Right lung (tissue), 5 donors: ENCODE data around the gene TBRG4. TPM values are rescaled to one million over a fixed set of nuclear protein-coding genes. Genes with fewer than 3 reads are reported as not detected.

Experiments used
- DNase-seq, 2 donors: peaks; one replicate each; pipeline ENCODE4 v3.0.0-alpha.2; 2013
- polyA plus RNA-seq, 5 donors: library from polyadenylated mRNA; unstranded; fragments of 120-200 nt; gene quantifications; one replicate each; pipeline versions ENCODE4 v1.2.1 to v1.2.3, GENCODE V29; 2013; ENCODE audit warnings: inconsistent platforms in 1 of 5, low replicate concordance in 1 of 5; ENCODE audit not compliant: insufficient read length in 5 of 5, insufficient read depth in 1 of 5

TBRG4 gene
- polyA plus RNA-seq, 5 donors: 36.7 to 51.1 (median 44.9) TPM

- DNase-seq: no peak
Observed at GRCh38 chr7:45057878-45058277, 53.6 kb downstream of the TBRG4 start.

GRCh38 chr7:45055594-45056219 lies 55.8 kb downstream of the TBRG4 start:
- no peak for DNase-seq

DNA sequence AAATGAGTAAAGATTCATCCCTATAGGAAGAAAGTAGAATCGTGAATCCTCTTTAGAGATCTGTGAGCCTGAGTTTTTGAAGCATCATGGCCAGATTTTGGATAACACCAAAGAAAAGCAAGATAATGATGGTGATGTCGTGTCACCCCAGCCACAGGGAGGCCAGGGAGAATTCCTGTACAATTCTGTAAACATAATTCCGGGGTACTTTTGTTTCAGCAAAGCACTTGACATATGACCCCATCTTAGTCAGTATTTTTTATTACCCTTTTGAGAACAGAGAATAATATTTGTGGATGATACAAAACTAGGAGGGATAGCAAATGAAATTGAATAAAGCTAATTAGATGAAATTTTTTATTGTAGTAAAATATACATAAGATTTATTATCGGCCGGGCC lies 56.5 kb downstream of the TBRG4 start:
- DNase-seq: no peak

DNA sequence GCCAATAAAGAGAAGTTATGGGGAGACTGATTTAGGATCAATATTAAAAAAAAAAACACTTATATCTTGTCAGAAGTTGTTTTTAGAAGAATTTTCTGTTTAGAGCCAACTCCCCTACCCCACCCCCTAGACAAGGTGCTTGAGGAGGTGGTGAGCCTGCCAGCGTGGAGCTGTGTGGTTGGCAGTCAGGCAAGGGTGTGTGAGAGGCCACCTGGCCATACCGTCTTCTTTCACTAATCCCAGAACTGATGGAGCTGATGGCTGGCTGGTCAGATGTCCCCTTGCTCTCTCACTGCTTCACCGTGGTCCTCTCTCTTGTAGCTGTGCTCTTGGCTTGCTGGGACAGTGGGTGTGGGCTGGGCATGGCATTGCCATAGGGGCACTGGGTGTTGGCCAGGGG lies 57.1 kb downstream of the TBRG4 start:
- DNase-seq: no peak

DNA sequence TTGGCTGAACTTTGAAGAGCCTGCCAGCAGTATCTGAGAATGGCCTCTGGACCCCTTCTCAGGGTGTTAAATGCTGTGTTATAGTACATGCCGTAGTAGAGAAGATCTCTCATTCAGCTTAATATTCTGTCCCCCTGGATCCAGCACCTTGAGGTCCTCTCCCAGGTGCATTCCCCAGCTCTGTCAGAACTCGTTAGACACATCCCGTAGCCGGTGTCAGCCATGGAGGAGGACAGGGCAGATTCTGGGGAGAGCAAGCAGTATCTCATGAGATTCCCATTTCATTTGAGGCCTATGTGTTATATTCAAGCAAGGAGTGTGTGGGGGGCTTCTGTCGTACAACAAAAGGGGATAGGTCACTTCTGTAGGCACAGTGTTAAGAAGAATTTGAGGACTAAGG lies 57.6 kb downstream of the TBRG4 start:
- no peak for DNase-seq

GRCh38 chr7:45053401-45053800 lies 58.1 kb downstream of the TBRG4 start:
- no peak for DNase-seq

DNA sequence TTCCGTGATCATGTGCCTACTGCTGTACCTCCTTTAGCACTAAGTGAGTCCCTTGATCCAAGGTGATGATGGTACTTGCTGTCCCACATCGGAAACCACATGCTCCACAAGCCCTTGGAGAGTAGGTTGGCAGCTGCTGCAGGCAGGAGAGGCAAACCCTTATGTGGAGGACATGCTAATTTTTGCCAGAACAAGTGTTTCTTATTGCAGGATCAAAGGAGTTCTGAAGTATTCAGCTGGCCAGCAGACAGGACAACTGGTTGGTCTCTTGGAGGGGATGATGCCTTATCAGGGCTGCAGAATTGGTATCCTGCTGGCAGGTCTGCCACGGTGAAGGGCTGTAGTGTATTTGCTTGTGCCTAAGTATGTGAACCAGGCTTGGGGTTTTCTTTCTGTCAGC lies 59.5 kb downstream of the TBRG4 start:
- DNase-seq: peak; percentile 3 to 13

DNA sequence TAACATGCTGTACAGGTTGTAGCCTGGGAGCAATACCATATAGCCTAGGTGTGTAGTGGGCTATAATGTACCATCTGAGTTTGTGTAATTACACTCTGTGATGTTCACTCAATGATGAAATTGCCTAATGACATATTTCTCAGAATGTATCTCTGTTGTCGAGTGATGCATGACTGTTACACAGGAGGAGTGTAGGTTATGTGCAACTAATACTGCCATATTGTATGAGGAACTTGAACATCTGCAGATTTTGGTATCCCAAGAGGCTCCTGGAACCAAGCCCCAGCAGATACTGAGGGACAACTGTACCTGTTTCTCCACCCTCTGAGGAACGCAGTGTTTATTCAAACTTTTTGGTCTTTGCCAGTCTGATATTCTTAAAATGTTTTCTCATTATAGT lies 61.3 kb downstream of the TBRG4 start:
- no peak for DNase-seq

Other genes starting within 250 kb of the TBRG4 start
- 10 to 100 TPM; 23.8 to 37.9 (median 32.5) TPM for gene PURB, start 226.2 kb downstream of the TBRG4 start, polyA plus RNA-seq
- 1 to 10 TPM in 4 of 5 donors, under 1 TPM in 1; 0.86 to 1.8 (median 1.5) TPM for gene MYO1G, start 132.7 kb downstream of the TBRG4 start, polyA plus RNA-seq
- gene CCM2, start 111.5 kb downstream of the TBRG4 start, polyA plus RNA-seq: 10 to 100 TPM; 23.3 to 36.6 (median 28.0) TPM
- 10 to 100 TPM in 2 of 5 donors, 1 to 10 TPM in 3; 5.7 to 10.5 (median 8.2) TPM for gene NACAD, start 22.7 kb downstream of the TBRG4 start, polyA plus RNA-seq
- 10 to 100 TPM; 17.7 to 32.0 (median 22.0) TPM for gene RAMP3, start 46.1 kb upstream of the TBRG4 start, polyA plus RNA-seq